Measurements from ENCODE around the gene ARHGEF12.

The ARHGEF12 gene

GRCh38 chr11:120536091-120536796, 200.0 kb downstream of the ARHGEF12 start:
- no peak for FAIRE-seq
- no peak for DNase-seq (ENCODE audit: low spot score)

GRCh38 chr11:120536797-120537169, 200.6 kb downstream of the ARHGEF12 start:
- no peak for DNase-seq (ENCODE audit: low spot score)
- FAIRE-seq: no peak

- DNase-seq (ENCODE audit: low spot score) (no peak), FAIRE-seq (no peak)
These were observed 201.8 kb downstream of the ARHGEF12 start for GRCh38 chr11:120537996-120538395.

GRCh38 chr11:120538707-120539106, 202.5 kb downstream of the ARHGEF12 start:
- DNase-seq (ENCODE audit: low spot score) (no peak), FAIRE-seq (no peak)
